Keratinocyte (primary cell): Measurements from ENCODE around the gene OCEL1.

ENCODE experiments used
- CTCF ChIP-seq, 3 experiments: IDR thresholded peaks in 1 of 3; conservative IDR thresholded peaks in 1 of 3; optimal IDR thresholded peaks in 1 of 3; 2 replicates in 2 of 3; 3 replicates in 1 of 3; pipeline versions ENCODE3 to v1.5.1; 2011; ENCODE audit warnings: low read length in 3 of 3, mild to moderate bottlenecking in 3 of 3, moderate library complexity in 2 of 3, control low read depth in 1 of 3, inconsistent platforms in 1 of 3; ENCODE audit not compliant: insufficient read depth in 2 of 3; ENCODE audit errors: extremely low read depth in 1 of 3
- EZH2 ChIP-seq: IDR thresholded peaks from one replicate; pipeline ENCODE4 v1.6.1; 2012; ENCODE audit warnings: inconsistent platforms, mild to moderate bottlenecking, low read length, moderate library complexity

DNA sequence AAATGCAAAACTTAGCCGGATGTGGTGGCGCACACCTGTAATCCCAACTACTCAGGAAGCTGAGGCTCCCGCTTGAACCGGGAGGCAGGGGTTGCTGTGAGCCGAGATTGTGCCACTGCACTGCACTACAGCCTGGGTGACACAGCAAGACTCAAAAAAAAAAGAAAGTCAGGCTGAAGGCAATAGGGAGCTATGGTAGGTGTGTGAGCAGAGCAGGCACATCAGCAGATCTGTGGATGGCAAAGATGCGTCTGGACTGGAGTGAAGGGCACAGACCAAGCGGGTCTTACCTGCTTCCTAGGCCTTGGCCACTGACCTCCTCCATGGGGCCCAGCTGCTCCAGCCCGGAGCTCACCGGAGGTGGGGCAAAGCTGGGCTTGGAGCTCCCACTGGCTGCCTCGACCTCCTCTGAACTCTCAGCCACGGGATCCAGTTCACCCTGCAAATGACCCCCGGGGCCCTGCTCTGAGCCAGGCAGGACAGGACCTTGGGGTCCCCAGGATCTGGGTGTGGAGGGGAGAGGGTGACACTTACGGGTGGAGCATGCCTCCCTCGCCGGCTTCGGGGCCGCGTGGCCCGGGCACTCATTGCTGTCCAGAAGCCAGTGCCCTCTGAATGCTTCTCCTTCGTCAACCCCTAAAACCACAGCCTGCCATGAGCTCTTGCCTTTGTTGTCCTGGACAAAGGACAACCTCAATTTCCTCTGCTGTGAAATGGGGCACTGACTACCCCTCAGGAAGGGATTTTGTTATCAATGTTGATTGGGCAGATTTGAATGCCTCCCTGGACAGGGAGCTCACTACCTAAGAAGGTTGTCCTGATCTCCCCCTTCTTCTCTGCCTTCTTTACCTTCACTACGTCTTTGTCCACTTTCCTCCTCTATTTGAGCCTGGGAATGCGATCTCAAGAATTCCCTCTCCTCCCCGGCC, 38.0 kb downstream of the OCEL1 start:
- TF ChIP-seq CTCF (optimal IDR thresholded peaks at IDR 0.05 in 1 of 3, IDR thresholded peaks at IDR 0.05 in 1 of 3, conservative IDR thresholded peaks at IDR 0.05 in 1 of 3; ENCODE audit: extremely low read depth in 1 of 3, insufficient read depth in 2 of 3, low read length in 3 of 3) (no peak), EZH2 (no peak)
